Spleen (tissue), 7 donors: Measurements from ENCODE around the gene PCAT7.

Experiments used
- POLR2AphosphoS5 ChIP-seq, 3 donors: sonication (generic); formaldehyde crosslinking; IDR thresholded peaks; one replicate each; pipeline ENCODE4 v1.5.1; 2017; ENCODE audit warnings: antibody characterized with exemption in 3 of 3
- TF ChIP-seq, protein P1 (sequence below), 11 experiments: fragments of 200-600 bp in 7 of 11; fragments of 450-650 bp in 4 of 11; sonication (generic) in 4 of 11; IDR thresholded peaks in 8 of 11; conservative IDR thresholded peaks in 3 of 11; 1 replicate in 7 of 11; 2 replicates in 4 of 11; pipeline versions ENCODE4 v1.4.0 to v1.8.0; 2016 to 2021; ENCODE audit warnings: antibody characterized with exemption in 11 of 11, inconsistent platforms in 4 of 11, mild to moderate bottlenecking in 1 of 11
- donor health status: DM: no; HTN: no; CAD: no; lungs with moderate emphysema.
- donor health status: DM: no; HTN: no; CAD: no.
- donor health status: DM: no; HTN: no; CAD: no.

DNA sequence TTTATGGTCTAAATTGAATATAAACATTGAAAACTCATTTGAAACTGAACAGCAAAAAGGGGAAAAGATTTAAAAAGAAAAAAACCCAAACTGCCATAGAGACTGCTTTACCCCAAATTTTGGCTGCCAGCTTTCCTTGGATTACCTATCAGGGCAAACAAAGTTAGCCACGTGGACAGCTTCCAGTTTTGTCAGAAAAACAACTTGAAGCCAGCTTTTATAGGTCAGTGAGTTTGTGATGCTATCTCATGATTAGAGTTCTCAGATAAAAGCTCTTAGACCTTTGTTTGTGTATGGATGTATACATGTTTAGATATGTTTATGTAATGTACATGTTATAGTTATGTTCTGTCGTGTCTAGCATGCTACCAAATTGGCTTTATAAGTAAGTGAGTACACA lies 22.7 kb downstream of the PCAT7 start:
- TF ChIP-seq, protein P1, sequence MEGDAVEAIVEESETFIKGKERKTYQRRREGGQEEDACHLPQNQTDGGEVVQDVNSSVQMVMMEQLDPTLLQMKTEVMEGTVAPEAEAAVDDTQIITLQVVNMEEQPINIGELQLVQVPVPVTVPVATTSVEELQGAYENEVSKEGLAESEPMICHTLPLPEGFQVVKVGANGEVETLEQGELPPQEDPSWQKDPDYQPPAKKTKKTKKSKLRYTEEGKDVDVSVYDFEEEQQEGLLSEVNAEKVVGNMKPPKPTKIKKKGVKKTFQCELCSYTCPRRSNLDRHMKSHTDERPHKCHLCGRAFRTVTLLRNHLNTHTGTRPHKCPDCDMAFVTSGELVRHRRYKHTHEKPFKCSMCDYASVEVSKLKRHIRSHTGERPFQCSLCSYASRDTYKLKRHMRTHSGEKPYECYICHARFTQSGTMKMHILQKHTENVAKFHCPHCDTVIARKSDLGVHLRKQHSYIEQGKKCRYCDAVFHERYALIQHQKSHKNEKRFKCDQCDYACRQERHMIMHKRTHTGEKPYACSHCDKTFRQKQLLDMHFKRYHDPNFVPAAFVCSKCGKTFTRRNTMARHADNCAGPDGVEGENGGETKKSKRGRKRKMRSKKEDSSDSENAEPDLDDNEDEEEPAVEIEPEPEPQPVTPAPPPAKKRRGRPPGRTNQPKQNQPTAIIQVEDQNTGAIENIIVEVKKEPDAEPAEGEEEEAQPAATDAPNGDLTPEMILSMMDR (IDR thresholded peaks at IDR 0.05 in 8 of 11, conservative IDR thresholded peaks at IDR 0.05 in 3 of 11), result no peak
- no peak for TF ChIP-seq POLR2AphosphoS5 (IDR thresholded peaks at IDR 0.05)
